Thoracic aorta (tissue), 2 donors: ENCODE results near the gene FBXO38. TPM values are rescaled to one million over a fixed set of nuclear protein-coding genes. Genes with fewer than 3 reads are reported as not detected.

ENCODE experiments used
- ATAC-seq: fragments of 150-250 bp; one replicate; pipeline ENCODE4 v1.8.0; 2017; ENCODE audit warnings: low read depth; ENCODE audit not compliant: insufficient number of reproducible peaks, low FRiP score
- DNase-seq: peaks from one replicate; pipeline ENCODE4 v3.0.0-alpha.2; 2020; ENCODE audit warnings: low spot score
- H3K27ac ChIP-seq, 2 donors: fragments of 200-600 bp; sonication (generic); 1 replicate in 1 of 2; 2 replicates in 1 of 2; pipeline ENCODE4 v1.5.1; 2016; ENCODE audit warnings: mild to moderate bottlenecking in 2 of 2, moderate library complexity in 2 of 2
- H3K27me3 ChIP-seq: fragments of 200-600 bp; sonication (generic); replicated peaks from 2 replicates; pipeline ENCODE4 v1.6.0; 2016; ENCODE audit warnings: mild to moderate bottlenecking; ENCODE audit not compliant: insufficient read depth
- H3K36me3 ChIP-seq: fragments of 200-600 bp; sonication (generic); one replicate; pipeline ENCODE4 v1.5.1; 2016
- H3K4me1 ChIP-seq, 2 donors: fragments of 200-600 bp; sonication (generic); 1 replicate in 1 of 2; 2 replicates in 1 of 2; pipeline versions ENCODE4 v1.5.1 to v1.6.0; 2016; ENCODE audit warnings: low read depth in 2 of 2, mild to moderate bottlenecking in 1 of 2; ENCODE audit not compliant: control insufficient read depth in 1 of 2
- H3K4me3 ChIP-seq: fragments of 200-600 bp; sonication (generic); 2 replicates; pipeline ENCODE4 v1.5.1; 2016; ENCODE audit warnings: mild to moderate bottlenecking
- H3K9me3 ChIP-seq: fragments of 200-600 bp; sonication (generic); 2 replicates; pipeline ENCODE4 v1.5.1; 2016
- CTCF ChIP-seq: fragments of 200-600 bp; sonication (generic); IDR thresholded peaks from one replicate; pipeline ENCODE4 v1.5.1; 2019; ENCODE audit warnings: antibody characterized with exemption
- total RNA-seq, 2 donors: library from RNA; depleted of rRNA; stranded (reverse); fragments of >200 nt; gene quantifications; one replicate each; pipeline versions ENCODE4 v1.1.0 to v1.2.3, GENCODE V29; 2016

Gene FBXO38
- total RNA-seq, 2 donors from 2014 or later = 33.7 to 121 TPM

GRCh38 chr5:148391422-148391821 lies 7.7 kb downstream of the FBXO38 start:
- DNase-seq (no peak), ATAC-seq (no peak)
- peaks cover 24 to 44% of the 10 kb centered on the region in 2 donors for H3K4me1 ChIP-seq

GRCh38 chr5:148393390-148393741 lies 9.6 kb downstream of the FBXO38 start:
- Histone ChIP-seq H3K27ac (no peak overlapping the region), H3K4me3 (no peak overlapping the region), H3K9me3 (no peaks in the 10 kb centered on the region), H3K36me3 (no peaks in the 10 kb centered on the region), H3K27me3 (no peaks in the 10 kb centered on the region), H3K4me1 (peaks cover 16 to 38% of the 10 kb centered on the region in 2 donors)
- DNase-seq = no peak
- ATAC-seq = no peak
- no peak for TF ChIP-seq CTCF

More at GRCh38 chr5:148391422-148391821, 7.7 kb downstream of the FBXO38 start:
- no peak overlapping the region for H3K4me3 ChIP-seq
- H3K27me3 ChIP-seq = no peaks in the 10 kb centered on the region
- no peaks in the 10 kb centered on the region for H3K36me3 ChIP-seq
- no peak for TF ChIP-seq CTCF
- H3K9me3 ChIP-seq = no peaks in the 10 kb centered on the region
- H3K27ac ChIP-seq = no peak overlapping the region

- no peak for TF ChIP-seq CTCF
- Histone ChIP-seq H3K27me3 (no peaks in the 10 kb centered on the region), H3K9me3 (no peaks in the 10 kb centered on the region), H3K4me3 (no peak overlapping the region), H3K27ac (no peak overlapping the region), H3K4me1 (peaks cover 17 to 36% of the 10 kb centered on the region in 2 donors), H3K36me3 (peaks cover 8% of the 10 kb centered on the region)
- DNase-seq = no peak
- no peak for ATAC-seq
Observed at GRCh38 chr5:148394587-148395019, 10.8 kb downstream of the FBXO38 start.

GRCh38 chr5:148395031-148395430 lies 11.3 kb downstream of the FBXO38 start:
- Histone ChIP-seq H3K27me3 (no peaks in the 10 kb centered on the region), H3K4me3 (no peak overlapping the region), H3K9me3 (no peaks in the 10 kb centered on the region), H3K27ac (no peak overlapping the region), H3K36me3 (peaks cover 9% of the 10 kb centered on the region), H3K4me1 (peaks cover 19 to 36% of the 10 kb centered on the region in 2 donors)
- ATAC-seq (no peak), DNase-seq (no peak)
- no peak for TF ChIP-seq CTCF

- H3K36me3 ChIP-seq = peaks cover 13% of the 10 kb centered on the region
- no peak overlapping the region for H3K4me3 ChIP-seq
- ATAC-seq (no peak), DNase-seq (no peak)
- H3K27me3 ChIP-seq = no peaks in the 10 kb centered on the region
- H3K27ac ChIP-seq = no peak overlapping the region
- H3K4me1 ChIP-seq = peaks cover 16 to 32% of the 10 kb centered on the region in 2 donors
- TF ChIP-seq CTCF = no peak
- H3K9me3 ChIP-seq = no peaks in the 10 kb centered on the region
Observed at GRCh38 chr5:148397968-148398595, 14.3 kb downstream of the FBXO38 start.
